Ishikawa (cell line): ENCODE data around the gene COX4I1.

Experiments
- CEBPB ChIP-seq: IDR thresholded peaks from 2 replicates; pipeline ENCODE4 v1.6.1; 2012
- CREB1 ChIP-seq: IDR thresholded peaks from 2 replicates; pipeline ENCODE4 v1.6.1; 2012; ENCODE audit warnings: low read depth
- EGR1 ChIP-seq: IDR thresholded peaks from 2 replicates; pipeline ENCODE4 v1.6.1; 2012
- EP300 ChIP-seq: IDR thresholded peaks from 2 replicates; pipeline ENCODE4 v1.6.1; 2012; ENCODE audit warnings: borderline replicate concordance
- FOXM1 ChIP-seq: IDR thresholded peaks from 2 replicates; pipeline ENCODE4 v1.6.1; 2012; ENCODE audit warnings: low read depth, borderline replicate concordance
- NFIC ChIP-seq: IDR thresholded peaks from 2 replicates; pipeline ENCODE4 v1.6.1; 2012
- RAD21 ChIP-seq: IDR thresholded peaks from 2 replicates; pipeline ENCODE4 v1.6.1; 2012; ENCODE audit warnings: low read depth
- TAF1 ChIP-seq: IDR thresholded peaks from 2 replicates; pipeline ENCODE4 v1.6.1; 2012; ENCODE audit warnings: low read depth, mild to moderate bottlenecking
- TCF12 ChIP-seq: IDR thresholded peaks from 2 replicates; pipeline ENCODE4 v1.6.1; 2012; ENCODE audit warnings: low read depth
- TEAD4 ChIP-seq: IDR thresholded peaks from 2 replicates; pipeline ENCODE4 v1.6.1; 2012
- YY1 ChIP-seq: IDR thresholded peaks from 2 replicates; pipeline ENCODE4 v1.6.1; 2012; ENCODE audit warnings: low read depth
- ZBTB7A ChIP-seq: IDR thresholded peaks from 2 replicates; pipeline ENCODE4 v1.6.1; 2012; ENCODE audit warnings: low read depth
- TF ChIP-seq, protein P1 (sequence below): IDR thresholded peaks from 2 replicates; pipeline ENCODE4 v1.6.1; 2012
- TF ChIP-seq, protein P2 (sequence below): IDR thresholded peaks from 2 replicates; pipeline ENCODE4 v1.6.1; 2012
- TF ChIP-seq, protein P3 (sequence below): IDR thresholded peaks from 2 replicates; pipeline ENCODE4 v1.6.1; 2012; ENCODE audit warnings: low read depth, mild to moderate bottlenecking

Gene COX4I1

DNA sequence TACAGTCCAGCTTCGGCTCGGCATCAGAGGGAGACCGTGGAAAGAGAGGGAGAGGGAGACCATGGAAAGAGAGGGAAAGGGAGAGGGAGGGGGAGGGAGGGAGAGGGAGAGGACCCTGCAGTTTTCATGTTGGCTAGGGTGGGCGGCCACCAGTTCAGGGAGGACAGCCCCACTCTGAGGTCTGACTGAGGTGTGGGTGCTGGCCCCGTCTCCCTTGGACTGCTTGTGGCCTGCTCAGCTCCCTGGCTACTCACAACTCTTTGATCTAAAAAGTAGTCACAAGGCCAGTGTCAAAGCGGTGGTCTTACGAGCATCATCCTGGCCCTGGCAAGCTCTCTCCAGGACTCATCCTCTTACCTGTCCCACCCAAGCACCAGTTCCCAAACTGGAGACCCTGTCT, 9.4 kb downstream of the COX4I1 start:
- TF ChIP-seq, protein P1, sequence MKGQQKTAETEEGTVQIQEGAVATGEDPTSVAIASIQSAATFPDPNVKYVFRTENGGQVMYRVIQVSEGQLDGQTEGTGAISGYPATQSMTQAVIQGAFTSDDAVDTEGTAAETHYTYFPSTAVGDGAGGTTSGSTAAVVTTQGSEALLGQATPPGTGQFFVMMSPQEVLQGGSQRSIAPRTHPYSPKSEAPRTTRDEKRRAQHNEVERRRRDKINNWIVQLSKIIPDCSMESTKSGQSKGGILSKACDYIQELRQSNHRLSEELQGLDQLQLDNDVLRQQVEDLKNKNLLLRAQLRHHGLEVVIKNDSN = no peak
- TF ChIP-seq YY1 (no peak), RAD21 (no peak)

DNA sequence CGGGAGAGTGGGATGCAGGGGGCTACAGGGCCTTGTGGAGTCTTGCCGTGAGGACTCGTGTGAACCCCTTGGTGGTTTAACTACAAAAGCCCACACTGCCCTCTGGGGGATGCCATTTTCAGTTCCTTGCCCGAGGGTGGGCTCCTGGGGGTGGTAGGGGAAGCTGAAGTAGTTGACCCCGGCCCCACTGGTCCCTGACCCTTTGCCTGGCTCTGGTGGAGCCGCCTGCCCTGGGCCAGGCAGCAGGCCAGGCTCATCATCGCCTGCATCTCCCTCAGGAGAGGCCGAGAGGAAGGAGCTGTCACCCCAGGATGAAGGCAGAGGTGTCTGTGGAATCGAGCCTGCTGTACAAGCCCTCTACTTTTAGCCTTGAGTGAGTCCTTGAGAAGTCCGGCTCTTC, 10.2 kb downstream of the COX4I1 start:
- TF ChIP-seq, protein P1 = no peak
- TF ChIP-seq CEBPB = no peak
- no peak for TF ChIP-seq TEAD4
- TF ChIP-seq FOXM1 = no peak
- TF ChIP-seq CREB1 = no peak
- TF ChIP-seq, protein P2, sequence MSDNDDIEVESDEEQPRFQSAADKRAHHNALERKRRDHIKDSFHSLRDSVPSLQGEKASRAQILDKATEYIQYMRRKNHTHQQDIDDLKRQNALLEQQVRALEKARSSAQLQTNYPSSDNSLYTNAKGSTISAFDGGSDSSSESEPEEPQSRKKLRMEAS = no peak
- TF ChIP-seq YY1 = no peak
- TF ChIP-seq, protein P3, sequence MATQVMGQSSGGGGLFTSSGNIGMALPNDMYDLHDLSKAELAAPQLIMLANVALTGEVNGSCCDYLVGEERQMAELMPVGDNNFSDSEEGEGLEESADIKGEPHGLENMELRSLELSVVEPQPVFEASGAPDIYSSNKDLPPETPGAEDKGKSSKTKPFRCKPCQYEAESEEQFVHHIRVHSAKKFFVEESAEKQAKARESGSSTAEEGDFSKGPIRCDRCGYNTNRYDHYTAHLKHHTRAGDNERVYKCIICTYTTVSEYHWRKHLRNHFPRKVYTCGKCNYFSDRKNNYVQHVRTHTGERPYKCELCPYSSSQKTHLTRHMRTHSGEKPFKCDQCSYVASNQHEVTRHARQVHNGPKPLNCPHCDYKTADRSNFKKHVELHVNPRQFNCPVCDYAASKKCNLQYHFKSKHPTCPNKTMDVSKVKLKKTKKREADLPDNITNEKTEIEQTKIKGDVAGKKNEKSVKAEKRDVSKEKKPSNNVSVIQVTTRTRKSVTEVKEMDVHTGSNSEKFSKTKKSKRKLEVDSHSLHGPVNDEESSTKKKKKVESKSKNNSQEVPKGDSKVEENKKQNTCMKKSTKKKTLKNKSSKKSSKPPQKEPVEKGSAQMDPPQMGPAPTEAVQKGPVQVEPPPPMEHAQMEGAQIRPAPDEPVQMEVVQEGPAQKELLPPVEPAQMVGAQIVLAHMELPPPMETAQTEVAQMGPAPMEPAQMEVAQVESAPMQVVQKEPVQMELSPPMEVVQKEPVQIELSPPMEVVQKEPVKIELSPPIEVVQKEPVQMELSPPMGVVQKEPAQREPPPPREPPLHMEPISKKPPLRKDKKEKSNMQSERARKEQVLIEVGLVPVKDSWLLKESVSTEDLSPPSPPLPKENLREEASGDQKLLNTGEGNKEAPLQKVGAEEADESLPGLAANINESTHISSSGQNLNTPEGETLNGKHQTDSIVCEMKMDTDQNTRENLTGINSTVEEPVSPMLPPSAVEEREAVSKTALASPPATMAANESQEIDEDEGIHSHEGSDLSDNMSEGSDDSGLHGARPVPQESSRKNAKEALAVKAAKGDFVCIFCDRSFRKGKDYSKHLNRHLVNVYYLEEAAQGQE = no peak
- no peak for TF ChIP-seq ZBTB7A

DNA sequence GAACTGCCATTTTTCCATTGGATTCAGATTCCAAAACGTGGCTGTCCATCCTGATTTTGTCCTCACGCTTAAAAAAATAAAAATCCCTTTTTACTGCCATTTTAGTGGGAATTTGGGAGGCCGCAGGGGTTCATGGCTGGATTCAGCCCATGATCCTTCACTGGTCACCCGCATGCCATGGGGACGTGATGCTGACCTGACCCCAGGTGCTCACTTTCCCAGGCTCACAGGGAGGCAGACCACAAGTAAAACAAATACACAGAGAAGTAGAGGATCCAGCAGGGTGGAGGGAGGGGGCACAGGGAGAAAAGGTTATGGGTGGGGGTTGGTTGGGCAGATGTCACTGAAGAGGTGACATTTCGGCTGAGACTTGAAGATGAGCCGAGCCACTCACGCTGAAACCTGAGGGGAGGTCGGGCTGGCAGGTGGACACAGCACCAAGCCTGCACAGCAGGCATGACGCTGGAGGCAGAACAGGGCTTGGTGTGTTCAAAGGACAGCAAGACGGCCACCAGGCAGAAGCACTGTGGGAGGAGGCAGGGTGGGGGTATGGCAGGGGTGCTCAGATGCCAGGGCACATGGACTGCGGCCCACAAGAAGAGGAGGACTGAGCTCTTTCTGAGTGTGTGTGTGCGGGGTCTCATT, 10.7 kb downstream of the COX4I1 start:
- TF ChIP-seq, protein P1 = no peak
- TF ChIP-seq EGR1 = no peak
- no peak for TF ChIP-seq FOXM1
- TF ChIP-seq CREB1 = no peak
- TF ChIP-seq EP300 = no peak
- TF ChIP-seq TAF1 = no peak

DNA sequence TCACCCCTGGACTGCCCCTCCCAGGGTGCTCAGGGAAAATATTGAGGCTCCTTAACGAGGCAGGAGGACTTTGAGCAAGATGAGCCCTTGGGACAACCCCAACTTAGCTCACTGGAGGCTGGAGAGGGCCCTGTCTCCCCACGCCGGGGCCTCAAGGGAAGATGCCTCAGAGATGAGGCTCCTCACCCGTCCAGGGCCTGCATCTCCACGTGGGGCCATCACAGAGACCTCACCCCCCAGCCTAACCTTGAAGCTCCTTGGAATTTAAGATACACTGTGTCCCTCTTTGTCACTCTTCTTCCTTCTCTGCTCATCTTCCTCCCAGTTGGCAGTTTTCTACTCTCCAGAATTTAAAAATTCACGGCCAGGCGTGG, 11.2 kb downstream of the COX4I1 start:
- TF ChIP-seq RAD21 = no peak
- TF ChIP-seq, protein P2 = no peak
- no peak for TF ChIP-seq CREB1
- TF ChIP-seq TEAD4 = no peak
- TF ChIP-seq, protein P1 = no peak
- no peak for TF ChIP-seq YY1
- TF ChIP-seq CEBPB = no peak
- TF ChIP-seq FOXM1 = no peak
- TF ChIP-seq ZBTB7A = no peak
- TF ChIP-seq NFIC = no peak
- TF ChIP-seq, protein P3 = no peak
- TF ChIP-seq TAF1 = no peak
- no peak for TF ChIP-seq EP300
- no peak for TF ChIP-seq EGR1
- TF ChIP-seq TCF12 = no peak

DNA sequence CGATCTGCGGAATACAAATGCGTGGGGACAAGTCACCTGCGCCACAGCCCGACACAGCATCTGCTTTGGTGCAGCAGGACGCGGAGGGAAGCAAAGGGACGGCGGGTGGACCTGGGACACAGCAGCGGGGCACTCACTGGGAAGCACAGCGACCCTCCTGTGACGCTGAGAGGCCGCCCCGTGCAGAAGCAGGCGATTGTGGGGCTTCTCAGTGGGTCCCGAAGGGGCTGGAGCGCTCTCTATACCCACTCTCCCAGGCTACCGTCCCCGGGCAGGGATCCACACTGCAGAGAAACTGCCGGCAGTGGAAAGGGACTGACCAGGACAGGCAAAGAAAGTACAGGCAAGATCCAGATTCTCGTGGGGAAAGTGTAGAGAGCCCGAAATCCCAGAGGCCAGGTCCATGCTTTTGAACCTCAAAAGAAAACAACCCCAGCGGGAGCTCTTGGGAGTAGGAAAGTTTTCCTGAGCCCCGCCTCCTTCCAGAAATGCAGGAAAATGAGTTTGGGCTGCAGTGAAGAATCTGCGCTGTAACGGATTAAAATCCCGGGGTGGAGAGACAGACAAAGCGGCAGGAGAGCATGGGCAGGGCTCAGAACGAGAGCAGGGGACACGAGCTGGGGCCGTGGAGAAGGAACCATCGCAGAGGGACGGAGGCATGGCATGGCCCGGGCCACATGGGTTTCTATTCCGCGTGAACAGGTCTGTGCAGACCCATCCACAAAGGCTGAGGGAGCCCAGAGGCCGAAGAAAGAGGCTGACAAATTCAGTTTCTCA, 12.7 kb downstream of the COX4I1 start:
- TF ChIP-seq YY1 (no peak), ZBTB7A (no peak), EGR1 (no peak), EP300 (no peak), RAD21 (no peak), FOXM1 (no peak), CEBPB (no peak), CREB1 (no peak), TCF12 (no peak), TAF1 (no peak), NFIC (no peak), TEAD4 (no peak)
- TF ChIP-seq, protein P3 = no peak
- TF ChIP-seq, protein P1 = no peak
